Cardiac muscle cell (in vitro differentiated cells and primary cell): ENCODE data around the gene NPEPL1. TPM values are rescaled to one million over a fixed set of nuclear protein-coding genes. Genes with fewer than 3 reads are reported as not detected.

Experiments used
- DNase-seq, 2 donors: peaks; one replicate each; pipeline versions ENCODE4 v3.0.0 to v3.0.0-alpha.2; 2010 to 2017; ENCODE audit warnings: low read depth in 1 of 2, low spot score in 1 of 2
- H3K27ac ChIP-seq: fragments of 200-600 bp; sonication (generic); 2 replicates; pipeline ENCODE4 v1.5.1; 2016
- H3K27me3 ChIP-seq: fragments of 200-600 bp; sonication (generic); 2 replicates; pipeline ENCODE4 v1.6.0; 2016; ENCODE audit warnings: control low read depth
- H3K36me3 ChIP-seq: fragments of 200-600 bp; sonication (generic); 2 replicates; pipeline ENCODE4 v1.5.1; 2016; ENCODE audit warnings: control low read depth
- H3K4me1 ChIP-seq: fragments of 200-600 bp; sonication (generic); 2 replicates; pipeline ENCODE4 v1.8.1; 2017; ENCODE audit warnings: low read depth, mild to moderate bottlenecking, mixed run types
- H3K4me3 ChIP-seq: fragments of 200-600 bp; sonication (generic); 2 replicates; pipeline ENCODE4 v1.5.1; 2016; ENCODE audit warnings: mild to moderate bottlenecking
- H3K9me3 ChIP-seq: fragments of 200-600 bp; sonication (generic); 2 replicates; pipeline ENCODE4 v1.5.1; 2017; ENCODE audit warnings: low read depth, mild to moderate bottlenecking, control low read depth
- CTCF ChIP-seq: IDR thresholded peaks from 2 replicates; pipeline ENCODE4 v1.5.1; 2012; ENCODE audit warnings: low read depth, mild to moderate bottlenecking, low read length
- polyA plus RNA-seq: library from polyadenylated mRNA; unstranded; fragments of >200 nt; fragmentation: Nextera tagmentation; extraction: Ambion mirVana; gene quantifications from 2 replicates; pipeline ENCODE4 v1.2.1, GENCODE V29; 2016
- total RNA-seq: library from RNA; depleted of rRNA; stranded (reverse); fragments of >200 nt; gene quantifications from 2 replicates; pipeline ENCODE4 v1.2.3, GENCODE V29; 2016

The NPEPL1 gene
- total and polyA plus RNA-seq, 2 experiments from 2014 or later: 58.4 to 59.0 TPM

DNA sequence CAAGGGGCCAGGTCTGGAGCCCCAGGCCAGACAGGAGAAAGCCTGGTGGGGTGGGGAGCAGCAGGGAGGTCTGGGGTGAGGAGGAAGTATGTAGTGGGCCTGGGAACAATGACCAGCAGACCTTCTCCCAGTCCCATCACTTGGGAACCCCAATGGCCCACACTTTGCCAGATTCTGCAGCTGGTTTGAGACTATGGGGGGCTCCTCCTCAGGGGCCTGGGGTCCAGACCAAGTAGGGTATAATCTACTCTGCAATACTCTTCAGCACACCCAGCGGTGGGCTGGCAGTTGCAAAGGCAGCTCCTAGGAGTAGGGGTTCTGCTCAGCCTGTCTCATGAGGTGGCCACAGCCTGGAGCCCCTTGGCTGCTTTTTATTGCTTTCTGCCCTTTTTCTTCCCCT lies 52.8 kb downstream of the NPEPL1 start:
- Histone ChIP-seq H3K27me3 (peaks cover 4% of the 10 kb centered on the region), H3K27ac (no peak overlapping the region), H3K36me3 (no peaks in the 10 kb centered on the region), H3K4me1 (no peaks in the 10 kb centered on the region), H3K4me3 (no peak overlapping the region), H3K9me3 (no peaks in the 10 kb centered on the region)
- DNase-seq: no peak
- no peak for TF ChIP-seq CTCF

DNA sequence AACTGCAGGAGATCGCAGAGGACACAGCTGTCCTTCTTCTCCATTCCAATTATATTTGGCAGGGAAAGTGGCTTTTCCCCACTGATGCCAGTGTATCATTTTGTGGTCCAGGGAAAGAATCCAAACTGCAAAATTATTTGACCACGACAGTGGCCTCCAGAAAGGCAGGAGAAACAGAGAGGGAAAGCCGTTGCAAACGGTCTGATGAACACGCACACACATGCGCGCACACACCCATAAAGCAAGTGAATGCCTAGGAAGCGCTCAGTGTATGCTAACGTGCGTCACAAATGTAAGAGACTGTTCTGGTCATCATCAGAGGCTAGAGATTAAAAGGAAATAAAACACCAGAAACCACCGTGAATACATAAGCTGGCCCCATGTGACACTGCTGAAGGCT lies 54.0 kb downstream of the NPEPL1 start:
- peak in 1 of 2 donors; percentile 41 for DNase-seq
- no peak overlapping the region for H3K4me3 ChIP-seq
- H3K4me1 ChIP-seq: no peaks in the 10 kb centered on the region
- H3K27me3 ChIP-seq: peaks cover 6% of the 10 kb centered on the region
- no peak for TF ChIP-seq CTCF
- H3K9me3 ChIP-seq: no peaks in the 10 kb centered on the region
- no peak overlapping the region for H3K27ac ChIP-seq
- H3K36me3 ChIP-seq: no peaks in the 10 kb centered on the region

DNA sequence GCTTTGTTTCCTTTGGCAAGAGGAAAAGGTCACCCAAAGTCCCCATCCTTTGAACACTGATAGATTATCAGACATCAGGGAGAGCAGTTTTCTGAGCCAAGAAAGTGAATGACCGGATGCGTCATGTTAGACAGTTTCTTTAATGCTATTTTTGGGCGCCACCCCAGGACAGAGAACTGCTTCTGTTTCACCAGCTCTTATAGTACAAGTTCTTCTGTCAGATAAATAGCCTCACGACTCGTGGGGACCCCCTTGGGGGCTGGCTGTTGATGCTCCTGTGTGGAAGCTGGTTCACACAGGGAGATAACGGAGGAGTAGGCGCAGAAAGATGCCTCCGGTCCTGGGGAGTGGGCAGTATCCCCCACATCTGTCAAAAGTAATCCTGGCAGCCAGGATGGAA lies 54.6 kb downstream of the NPEPL1 start:
- Histone ChIP-seq H3K9me3 (no peaks in the 10 kb centered on the region), H3K27me3 (peaks cover 6% of the 10 kb centered on the region), H3K27ac (no peak overlapping the region), H3K36me3 (no peaks in the 10 kb centered on the region), H3K4me3 (no peak overlapping the region), H3K4me1 (no peaks in the 10 kb centered on the region)
- no peak for TF ChIP-seq CTCF
- no peak for DNase-seq

- Histone ChIP-seq H3K4me3 (no peak overlapping the region), H3K9me3 (no peaks in the 10 kb centered on the region), H3K27ac (no peak overlapping the region), H3K36me3 (no peaks in the 10 kb centered on the region), H3K27me3 (peaks cover 9% of the 10 kb centered on the region), H3K4me1 (no peaks in the 10 kb centered on the region)
- no peak for DNase-seq
- TF ChIP-seq CTCF: no peak
Measured at GRCh38 chr20:58748618-58749017, 56.0 kb downstream of the NPEPL1 start.

DNA sequence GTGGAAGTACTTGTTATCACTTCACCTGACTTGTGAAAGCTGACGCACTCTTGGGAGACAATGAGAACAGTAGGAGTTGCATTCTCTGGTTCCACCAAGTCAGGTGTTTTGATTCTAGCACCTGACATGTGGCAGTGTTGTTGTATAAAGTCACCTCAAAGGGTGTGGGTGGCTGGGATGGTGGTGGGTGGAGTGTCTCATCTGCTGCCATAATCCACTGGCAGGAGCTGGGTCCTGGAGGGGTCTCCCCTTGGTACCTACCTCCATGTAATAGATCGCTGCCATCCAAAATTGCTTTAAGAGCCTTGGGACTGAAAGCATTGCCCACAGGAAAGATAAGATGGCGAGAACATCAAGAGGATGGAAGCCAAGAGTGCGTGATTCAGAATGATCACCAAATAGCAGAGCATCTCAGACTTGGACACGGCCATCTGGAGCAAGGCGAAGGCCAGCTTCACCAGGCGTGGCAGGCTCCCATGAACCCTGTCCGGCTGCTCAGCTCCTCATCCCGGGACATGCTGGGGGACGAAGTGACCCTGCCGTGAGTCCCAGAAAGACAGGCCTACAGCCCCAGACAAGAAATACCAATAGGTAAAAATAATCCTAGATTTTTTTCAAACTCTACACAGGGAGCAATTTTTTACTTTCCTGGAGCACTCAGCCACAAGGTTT lies 56.6 kb downstream of the NPEPL1 start:
- H3K9me3 ChIP-seq: no peaks in the 10 kb centered on the region
- H3K4me3 ChIP-seq: no peak overlapping the region
- no peaks in the 10 kb centered on the region for H3K36me3 ChIP-seq
- H3K27me3 ChIP-seq: peaks cover 9% of the 10 kb centered on the region
- H3K4me1 ChIP-seq: no peaks in the 10 kb centered on the region
- DNase-seq: no peak
- no peak for TF ChIP-seq CTCF
- no peak overlapping the region for H3K27ac ChIP-seq
